DND-41 (cell line): ENCODE measurements around the gene CREB3L2.

Experiments used
- CTCF ChIP-seq: IDR thresholded peaks from 2 replicates; pipeline ENCODE4 v1.5.1; 2012; ENCODE audit warnings: borderline replicate concordance, low read length, moderate library complexity, mild to moderate bottlenecking; ENCODE audit not compliant: poor library complexity, severe bottlenecking; ENCODE audit errors: extremely low read depth
- EZH2 ChIP-seq: IDR thresholded peaks from 3 replicates; pipeline ENCODE4 v1.6.1; 2012; ENCODE audit warnings: borderline replicate concordance, low read depth, mild to moderate bottlenecking, moderate library complexity, low read length, inconsistent platforms; ENCODE audit not compliant: severe bottlenecking

GRCh38 chr7:137931823-137932222, 70.1 kb downstream of the CREB3L2 start:
- TF ChIP-seq CTCF (no peak), EZH2 (no peak)
